Thoracic aorta (tissue), 2 donors: ENCODE results near the gene TEDC1. TPM values are rescaled to one million over a fixed set of nuclear protein-coding genes. Genes with fewer than 3 reads are reported as not detected.

Experiments used
- ATAC-seq: fragments of 150-250 bp; one replicate; pipeline ENCODE4 v1.8.0; 2017; ENCODE audit warnings: low read depth; ENCODE audit not compliant: insufficient number of reproducible peaks, low FRiP score
- DNase-seq: peaks from one replicate; pipeline ENCODE4 v3.0.0-alpha.2; 2020; ENCODE audit warnings: low spot score
- H3K27ac ChIP-seq, 2 donors: fragments of 200-600 bp; sonication (generic); 1 replicate in 1 of 2; 2 replicates in 1 of 2; pipeline ENCODE4 v1.5.1; 2016; ENCODE audit warnings: mild to moderate bottlenecking in 2 of 2, moderate library complexity in 2 of 2
- H3K27me3 ChIP-seq: fragments of 200-600 bp; sonication (generic); replicated peaks from 2 replicates; pipeline ENCODE4 v1.6.0; 2016; ENCODE audit warnings: mild to moderate bottlenecking; ENCODE audit not compliant: insufficient read depth
- H3K36me3 ChIP-seq: fragments of 200-600 bp; sonication (generic); one replicate; pipeline ENCODE4 v1.5.1; 2016
- H3K4me1 ChIP-seq, 2 donors: fragments of 200-600 bp; sonication (generic); 1 replicate in 1 of 2; 2 replicates in 1 of 2; pipeline versions ENCODE4 v1.5.1 to v1.6.0; 2016; ENCODE audit warnings: low read depth in 2 of 2, mild to moderate bottlenecking in 1 of 2; ENCODE audit not compliant: control insufficient read depth in 1 of 2
- H3K4me3 ChIP-seq: fragments of 200-600 bp; sonication (generic); 2 replicates; pipeline ENCODE4 v1.5.1; 2016; ENCODE audit warnings: mild to moderate bottlenecking
- H3K9me3 ChIP-seq: fragments of 200-600 bp; sonication (generic); 2 replicates; pipeline ENCODE4 v1.5.1; 2016
- CTCF ChIP-seq: fragments of 200-600 bp; sonication (generic); IDR thresholded peaks from one replicate; pipeline ENCODE4 v1.5.1; 2019; ENCODE audit warnings: antibody characterized with exemption
- total RNA-seq, 2 donors: library from RNA; depleted of rRNA; stranded (reverse); fragments of >200 nt; gene quantifications; one replicate each; pipeline versions ENCODE4 v1.1.0 to v1.2.3, GENCODE V29; 2016

Gene TEDC1
- total RNA-seq, 2 donors from 2014 or later: 7.8 to 42.1 TPM

DNA sequence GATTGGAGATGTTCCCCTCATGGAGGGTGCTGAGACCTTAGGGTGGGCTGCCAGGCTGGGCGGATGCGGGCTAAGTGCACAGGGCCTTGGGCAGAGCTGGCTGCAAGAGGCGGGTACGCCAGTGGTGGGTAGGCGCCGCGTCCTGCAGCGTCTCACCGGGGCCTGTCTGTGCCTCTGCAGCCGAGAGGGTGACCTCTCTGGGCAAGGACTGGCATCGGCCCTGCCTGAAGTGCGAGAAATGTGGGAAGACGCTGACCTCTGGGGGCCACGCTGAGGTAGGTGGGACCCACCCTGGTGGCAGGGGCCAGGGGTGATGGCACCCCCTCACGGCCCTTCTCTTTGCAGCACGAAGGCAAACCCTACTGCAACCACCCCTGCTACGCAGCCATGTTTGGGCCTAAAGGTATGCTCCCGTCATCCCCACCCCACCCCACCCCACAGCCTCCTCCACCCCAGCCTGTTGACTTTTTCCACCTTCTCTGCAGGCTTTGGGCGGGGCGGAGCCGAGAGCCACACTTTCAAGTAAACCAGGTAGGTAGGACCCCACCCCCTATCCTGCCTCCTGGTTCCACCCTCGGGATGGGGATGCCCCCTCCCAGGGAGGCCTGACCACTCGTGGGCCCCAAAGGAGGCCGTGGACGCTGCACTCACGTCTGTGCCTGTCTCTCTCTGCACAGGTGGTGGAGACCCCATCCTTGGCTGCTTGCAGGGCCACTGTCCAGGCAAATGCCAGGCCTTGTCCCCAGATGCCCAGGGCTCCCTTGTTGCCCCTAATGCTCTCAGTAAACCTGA is 2.9 kb upstream of the TEDC1 start:
- no peak for ATAC-seq
- H3K9me3 ChIP-seq: no peaks in the 10 kb centered on the region
- no peaks in the 10 kb centered on the region for H3K36me3 ChIP-seq
- no peak for DNase-seq
- TF ChIP-seq CTCF: no peak
- peak overlapping the region; percentile 74 to 100 for H3K27ac ChIP-seq
- no peaks in the 10 kb centered on the region for H3K27me3 ChIP-seq
- peak overlapping the region; percentile 82 for H3K4me3 ChIP-seq
- peaks cover 31 to 77% of the 10 kb centered on the region in 2 donors for H3K4me1 ChIP-seq

DNA sequence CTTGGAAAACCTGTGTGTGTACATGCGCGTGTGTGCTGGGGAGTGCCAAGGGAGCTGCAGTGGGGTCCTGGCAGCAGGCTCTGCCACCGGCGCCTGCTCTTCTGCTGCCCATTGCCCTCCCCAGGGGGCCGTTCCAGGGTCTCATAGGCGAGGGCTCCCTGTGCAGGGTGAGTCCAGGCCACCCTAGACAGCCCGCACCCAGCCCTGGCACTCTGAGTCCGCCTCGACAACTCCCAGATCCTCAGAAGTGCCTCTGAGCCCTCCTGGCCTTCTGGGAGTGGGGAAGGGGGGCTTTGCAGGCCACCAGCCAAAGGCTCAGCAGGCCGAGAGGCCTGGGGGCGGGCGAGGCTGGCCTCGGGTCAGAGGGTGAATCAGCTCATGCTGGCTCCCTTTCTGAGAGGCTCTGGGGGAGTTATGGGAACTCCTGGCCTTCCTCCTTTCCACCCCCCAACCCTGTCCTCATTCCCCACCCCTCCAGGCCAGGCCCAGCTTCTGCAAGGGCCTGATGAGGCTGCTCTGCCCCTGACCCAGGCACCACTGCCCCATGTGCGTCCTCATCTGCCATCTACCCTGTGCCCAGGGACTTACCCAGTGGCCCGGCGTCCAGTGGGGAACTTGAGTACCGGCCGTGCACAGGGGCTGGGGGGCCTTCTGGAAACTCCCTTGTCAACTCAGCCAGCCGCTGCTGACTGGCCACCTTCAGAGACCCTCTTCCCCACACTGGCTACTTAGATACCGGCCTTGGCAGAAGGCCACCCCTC is 2.1 kb upstream of the TEDC1 start:
- TF ChIP-seq CTCF: no peak
- Histone ChIP-seq H3K4me1 (peaks cover 25 to 69% of the 10 kb centered on the region in 2 donors), H3K36me3 (no peaks in the 10 kb centered on the region), H3K4me3 (peak overlapping the region; percentile 82), H3K9me3 (no peaks in the 10 kb centered on the region), H3K27me3 (no peaks in the 10 kb centered on the region), H3K27ac (peak overlapping the region; percentile 83 to 100)
- ATAC-seq: no peak
- DNase-seq: no peak

DNA sequence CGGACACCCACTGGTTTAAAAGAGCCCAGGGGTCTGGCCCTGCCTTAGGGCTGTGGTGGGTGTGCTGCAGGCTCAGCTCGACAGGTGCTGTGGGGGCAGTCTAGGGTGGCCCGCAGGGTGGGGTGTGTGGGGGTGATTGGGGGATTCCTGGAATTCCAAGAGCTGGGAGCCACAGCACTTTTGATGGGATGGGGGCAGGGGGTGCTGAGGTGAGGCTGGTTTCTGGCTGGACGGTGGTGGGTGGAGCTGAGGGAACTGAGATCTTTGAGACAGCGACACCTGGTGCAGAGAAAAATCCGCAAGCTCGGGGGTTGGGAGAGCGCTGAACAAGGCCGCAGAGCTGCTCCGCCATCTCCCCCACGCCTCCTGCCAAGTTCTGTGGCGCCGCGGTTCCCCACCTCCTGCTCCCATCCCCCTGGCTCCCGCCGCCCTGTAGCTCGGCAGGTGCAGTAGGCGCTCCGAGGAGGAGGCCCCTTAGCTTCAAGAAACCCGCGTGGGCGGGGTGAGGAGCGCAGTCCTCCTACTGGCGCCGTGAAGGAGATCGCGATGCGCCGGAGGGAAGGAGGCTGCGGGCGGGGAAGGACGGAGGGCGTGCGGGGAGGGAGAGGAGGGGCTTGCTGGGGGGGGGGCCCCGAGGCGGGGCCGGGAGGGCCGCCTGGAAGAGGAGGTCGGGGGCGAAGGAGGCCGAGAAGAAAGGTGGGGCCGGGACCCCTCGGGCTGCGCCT is 1.3 kb upstream of the TEDC1 start:
- TF ChIP-seq CTCF: peak; percentile 58
- ATAC-seq (peak; percentile 35), DNase-seq (no peak)
- Histone ChIP-seq H3K27ac (peak overlapping the region; percentile 83 to 100), H3K4me3 (peak overlapping the region; percentile 82), H3K36me3 (no peaks in the 10 kb centered on the region), H3K9me3 (no peaks in the 10 kb centered on the region), H3K4me1 (peaks cover 20 to 62% of the 10 kb centered on the region in 2 donors), H3K27me3 (no peaks in the 10 kb centered on the region)

GRCh38 chr14:105490267-105490571 is 827 bp upstream of the TEDC1 start:
- peak overlapping the region; percentile 83 to 100 for H3K27ac ChIP-seq
- no peaks in the 10 kb centered on the region for H3K36me3 ChIP-seq
- peaks cover 20 to 59% of the 10 kb centered on the region in 2 donors for H3K4me1 ChIP-seq
- H3K9me3 ChIP-seq: no peaks in the 10 kb centered on the region
- H3K4me3 ChIP-seq: peak overlapping the region; percentile 82
- H3K27me3 ChIP-seq: no peaks in the 10 kb centered on the region
- DNase-seq: no peak
- ATAC-seq: peak; percentile 0
- no peak for TF ChIP-seq CTCF
